Smooth muscle cell (in vitro differentiated cells): ENCODE data around the gene HIF1A. TPM values are rescaled to one million over a fixed set of nuclear protein-coding genes. Genes with fewer than 3 reads are reported as not detected.

Source experiments
- DNase-seq: peaks from one replicate; lab custom pipeline; 2025; ENCODE audit not compliant: unreplicated experiment; lab: John Stamatoyannopoulos, UW
- H2AFZ ChIP-seq: fragments of 200-600 bp; sonication (generic); 2 replicates; pipeline ENCODE4 v1.6.0; 2016; ENCODE audit warnings: antibody characterized with exemption, low read depth, mild to moderate bottlenecking
- H3F3A ChIP-seq: fragments of 200-600 bp; sonication (generic); 2 replicates; pipeline ENCODE4 v1.6.0; 2017; ENCODE audit warnings: antibody characterized with exemption, low read depth
- H3K27ac ChIP-seq: fragments of 200-600 bp; sonication (generic); 2 replicates; pipeline ENCODE4 v1.5.1; 2016; ENCODE audit warnings: low read depth, mild to moderate bottlenecking
- H3K27me3 ChIP-seq: fragments of 200-600 bp; sonication (generic); 2 replicates; pipeline ENCODE4 v1.6.1; 2016; ENCODE audit warnings: low read depth, mild to moderate bottlenecking
- H3K36me3 ChIP-seq: fragments of 200-600 bp; sonication (generic); 2 replicates; pipeline ENCODE4 v1.5.1; 2016; ENCODE audit warnings: low read depth
- H3K4me1 ChIP-seq: fragments of 200-600 bp; sonication (generic); 2 replicates; pipeline ENCODE4 v1.5.1; 2016; ENCODE audit warnings: low read depth
- H3K4me2 ChIP-seq: fragments of 200-600 bp; sonication (generic); 2 replicates; pipeline ENCODE4 v1.6.0; 2016; ENCODE audit warnings: mild to moderate bottlenecking
- H3K4me3 ChIP-seq: fragments of 200-600 bp; sonication (generic); 2 replicates; pipeline ENCODE4 v1.5.1; 2016; ENCODE audit warnings: mild to moderate bottlenecking
- H3K79me2 ChIP-seq: fragments of 200-600 bp; sonication (generic); 2 replicates; pipeline ENCODE4 v1.6.0; 2016; ENCODE audit warnings: low read depth, mild to moderate bottlenecking
- H3K9ac ChIP-seq: fragments of 200-600 bp; sonication (generic); 2 replicates; pipeline ENCODE4 v1.6.0; 2016; ENCODE audit warnings: low read depth
- H3K9me3 ChIP-seq: fragments of 200-600 bp; sonication (generic); replicated peaks from 2 replicates; pipeline ENCODE4 v1.5.1; 2016; ENCODE audit warnings: low read depth
- H4K20me1 ChIP-seq: fragments of 200-600 bp; sonication (generic); 2 replicates; pipeline ENCODE4 v1.6.0; 2016; ENCODE audit warnings: low read depth
- CTCF ChIP-seq: fragments of 200-600 bp; sonication (generic); IDR thresholded peaks from 2 replicates; pipeline ENCODE4 v1.5.1; 2017; ENCODE audit warnings: borderline replicate concordance, mild to moderate bottlenecking, antibody characterized with exemption; ENCODE audit not compliant: insufficient read depth, poor library complexity, severe bottlenecking
- WGBS: methylation state at CpG from one replicate; pipeline ENCODE4 v1.1.7; 2016; ENCODE audit warnings: low lambda C conversion rate; 5-methylcytosine and 5-hydroxymethylcytosine counted together
- polyA plus RNA-seq: library from polyadenylated mRNA; unstranded; fragments of >200 nt; fragmentation: Nextera tagmentation; extraction: Ambion mirVana; gene quantifications from 2 replicates; pipeline ENCODE4 v1.2.1, GENCODE V29; 2016
- total RNA-seq: library from RNA; depleted of rRNA; stranded (reverse); fragments of >200 nt; gene quantifications from 2 replicates; pipeline ENCODE4 v1.2.3, GENCODE V29; 2014

Gene HIF1A
- total and polyA plus RNA-seq, 2 experiments from 2014 or later: 140 to 376 TPM

DNA sequence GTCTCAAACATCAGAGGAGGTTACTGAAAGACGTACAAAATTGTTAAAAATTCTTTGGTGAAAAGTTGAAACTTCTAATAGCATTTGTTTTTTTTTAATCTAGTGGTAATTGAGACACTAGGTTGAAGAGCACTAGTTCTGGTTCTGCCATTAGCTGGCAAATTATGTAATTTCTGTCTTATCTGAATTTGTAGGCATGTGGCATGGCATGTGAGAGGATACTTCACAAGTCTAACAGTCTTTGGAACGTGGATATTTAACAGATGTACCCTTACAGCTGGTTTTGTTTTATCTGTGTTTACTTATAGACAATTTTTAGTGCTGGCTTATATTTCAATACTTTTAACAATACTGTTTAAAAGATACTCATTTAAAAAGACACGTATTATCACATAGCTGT lies 72.9 kb downstream of the HIF1A start:
- TF ChIP-seq CTCF: no peak
- Histone ChIP-seq H3K4me3 (no peak overlapping the region), H3K9ac (no peak overlapping the region), H2AFZ (no peak overlapping the region), H3F3A (no peaks in the 10 kb centered on the region), H3K4me2 (no peak overlapping the region), H3K79me2 (peaks cover 27% of the 10 kb centered on the region), H3K27ac (no peak overlapping the region), H4K20me1 (no peaks in the 10 kb centered on the region), H3K36me3 (peaks cover 8% of the 10 kb centered on the region), H3K4me1 (peaks cover 31% of the 10 kb centered on the region), H3K9me3 (no peaks in the 10 kb centered on the region), H3K27me3 (no peaks in the 10 kb centered on the region)
- no peak for DNase-seq
- 76% methylated on average over 3 of the region's 3 CpGs for WGBS

GRCh38 chr14:61769893-61770292 lies 74.6 kb downstream of the HIF1A start:
- Histone ChIP-seq H3K27ac (no peak overlapping the region), H3K4me3 (no peak overlapping the region), H3K79me2 (peaks cover 18% of the 10 kb centered on the region), H3K9me3 (no peaks in the 10 kb centered on the region), H3K9ac (no peak overlapping the region), H3K36me3 (peaks cover 8% of the 10 kb centered on the region), H3K27me3 (no peaks in the 10 kb centered on the region), H3K4me1 (peaks cover 15% of the 10 kb centered on the region), H2AFZ (no peak overlapping the region), H3F3A (no peaks in the 10 kb centered on the region), H4K20me1 (no peaks in the 10 kb centered on the region), H3K4me2 (no peak overlapping the region)
- no peak for DNase-seq
- WGBS: 79% methylated on average over 3 of the region's 3 CpGs
- no peak for TF ChIP-seq CTCF

DNA sequence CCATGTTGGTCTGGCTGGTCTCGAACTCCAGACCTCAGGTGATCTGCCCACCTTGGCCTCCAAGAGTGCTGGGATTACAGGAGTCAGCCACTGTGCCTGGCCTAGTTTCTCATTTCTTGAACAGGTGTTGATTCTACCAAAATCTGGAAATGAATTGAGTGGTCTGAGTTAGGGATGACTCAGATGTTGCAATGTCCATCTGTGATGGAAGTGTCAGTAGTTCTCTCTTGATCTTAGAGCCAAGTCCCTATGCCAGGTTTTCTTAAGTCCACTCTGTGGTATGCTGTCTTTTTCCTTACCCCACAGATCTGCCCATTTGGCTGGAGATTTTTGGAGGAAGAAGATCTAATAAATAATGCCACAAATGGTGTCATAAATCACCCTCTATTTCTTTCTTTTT lies 79.5 kb downstream of the HIF1A start:
- no peak overlapping the region for H3K9ac ChIP-seq
- H3K4me1 ChIP-seq: no peaks in the 10 kb centered on the region
- H2AFZ ChIP-seq: no peak overlapping the region
- DNase-seq: no peak
- peaks cover 8% of the 10 kb centered on the region for H3K36me3 ChIP-seq
- no peak overlapping the region for H3K4me2 ChIP-seq
- H4K20me1 ChIP-seq: no peaks in the 10 kb centered on the region
- H3K4me3 ChIP-seq: no peak overlapping the region
- H3F3A ChIP-seq: no peaks in the 10 kb centered on the region
- no peak overlapping the region for H3K27ac ChIP-seq
- H3K9me3 ChIP-seq: no peaks in the 10 kb centered on the region
- H3K27me3 ChIP-seq: no peaks in the 10 kb centered on the region
- WGBS: 94% methylated on average over 1 of the region's 1 CpG
- no peaks in the 10 kb centered on the region for H3K79me2 ChIP-seq
- no peak for TF ChIP-seq CTCF

- WGBS: 84% methylated on average over 3 of the region's 3 CpGs
- no peaks in the 10 kb centered on the region for H3F3A ChIP-seq
- no peaks in the 10 kb centered on the region for H4K20me1 ChIP-seq
- TF ChIP-seq CTCF: no peak
- no peak for DNase-seq
- H3K4me3 ChIP-seq: no peak overlapping the region
- H3K36me3 ChIP-seq: peaks cover 8% of the 10 kb centered on the region
- H3K79me2 ChIP-seq: no peaks in the 10 kb centered on the region
- no peak overlapping the region for H2AFZ ChIP-seq
- H3K9me3 ChIP-seq: no peaks in the 10 kb centered on the region
- no peak overlapping the region for H3K9ac ChIP-seq
- H3K27ac ChIP-seq: no peak overlapping the region
- H3K4me2 ChIP-seq: no peak overlapping the region
- H3K27me3 ChIP-seq: no peaks in the 10 kb centered on the region
- H3K4me1 ChIP-seq: no peaks in the 10 kb centered on the region
Measured at GRCh38 chr14:61780125-61780524, 84.8 kb downstream of the HIF1A start.
